GM12801 (cell line): Measurements from ENCODE around the gene ARHGAP4.

Source experiments
- TF ChIP-seq, protein P1 (sequence below): IDR thresholded peaks from one replicate; pipeline ENCODE4 v1.5.1; 2011; ENCODE audit warnings: control low read depth; ENCODE audit not compliant: insufficient read length; ENCODE audit errors: extremely low read depth

The ARHGAP4 gene

GRCh38 chrX:153868576-153869472 is 57.2 kb downstream of the ARHGAP4 start:
- TF ChIP-seq, protein P1, sequence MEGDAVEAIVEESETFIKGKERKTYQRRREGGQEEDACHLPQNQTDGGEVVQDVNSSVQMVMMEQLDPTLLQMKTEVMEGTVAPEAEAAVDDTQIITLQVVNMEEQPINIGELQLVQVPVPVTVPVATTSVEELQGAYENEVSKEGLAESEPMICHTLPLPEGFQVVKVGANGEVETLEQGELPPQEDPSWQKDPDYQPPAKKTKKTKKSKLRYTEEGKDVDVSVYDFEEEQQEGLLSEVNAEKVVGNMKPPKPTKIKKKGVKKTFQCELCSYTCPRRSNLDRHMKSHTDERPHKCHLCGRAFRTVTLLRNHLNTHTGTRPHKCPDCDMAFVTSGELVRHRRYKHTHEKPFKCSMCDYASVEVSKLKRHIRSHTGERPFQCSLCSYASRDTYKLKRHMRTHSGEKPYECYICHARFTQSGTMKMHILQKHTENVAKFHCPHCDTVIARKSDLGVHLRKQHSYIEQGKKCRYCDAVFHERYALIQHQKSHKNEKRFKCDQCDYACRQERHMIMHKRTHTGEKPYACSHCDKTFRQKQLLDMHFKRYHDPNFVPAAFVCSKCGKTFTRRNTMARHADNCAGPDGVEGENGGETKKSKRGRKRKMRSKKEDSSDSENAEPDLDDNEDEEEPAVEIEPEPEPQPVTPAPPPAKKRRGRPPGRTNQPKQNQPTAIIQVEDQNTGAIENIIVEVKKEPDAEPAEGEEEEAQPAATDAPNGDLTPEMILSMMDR = no peak

DNA sequence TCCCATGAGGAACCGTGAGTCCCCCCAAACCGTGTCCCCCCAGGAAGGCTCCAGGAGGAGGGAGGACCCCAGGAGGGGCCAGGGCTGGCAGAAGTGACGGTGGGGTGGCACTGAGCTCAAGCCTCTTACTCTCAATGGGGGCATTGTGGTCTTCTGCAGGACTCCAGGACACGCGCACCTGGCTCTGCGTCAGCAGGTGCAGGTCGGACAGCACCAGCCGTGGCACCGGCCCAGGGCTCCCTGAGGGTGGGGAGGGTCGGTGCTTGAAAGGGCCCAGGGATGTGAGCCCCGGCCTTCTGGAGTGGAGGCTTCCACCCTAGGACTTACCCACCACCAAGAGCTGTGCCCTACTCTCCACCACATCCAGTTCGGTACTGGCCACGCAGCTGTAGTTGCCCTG is 58.4 kb downstream of the ARHGAP4 start:
- TF ChIP-seq, protein P1 = no peak

DNA sequence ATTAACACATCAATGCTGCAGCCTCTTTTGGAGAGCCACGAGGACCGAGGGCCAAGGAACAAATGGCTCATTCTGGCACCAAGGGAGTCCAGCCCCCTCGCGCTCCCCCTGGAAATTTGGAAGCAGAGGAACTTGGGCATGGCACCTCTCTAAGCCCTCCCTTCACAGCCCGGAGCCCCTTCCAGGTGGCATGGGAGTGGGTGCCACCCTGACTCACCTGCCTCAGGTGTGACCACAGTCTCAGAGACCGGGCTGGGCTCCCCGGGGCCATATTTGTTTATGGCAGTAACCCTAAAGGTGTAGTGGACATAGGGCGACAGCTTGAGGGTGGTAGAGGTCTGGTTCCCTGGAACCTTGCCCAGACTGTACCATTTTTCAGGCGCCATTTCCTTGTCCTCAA is 58.9 kb downstream of the ARHGAP4 start:
- TF ChIP-seq, protein P1 = no peak

GRCh38 chrX:153866302-153867019 is 59.6 kb downstream of the ARHGAP4 start:
- TF ChIP-seq, protein P1 = no peak

GRCh38 chrX:153865685-153866084 is 60.4 kb downstream of the ARHGAP4 start:
- TF ChIP-seq, protein P1 = no peak

- TF ChIP-seq, protein P1 = no peak
Measured at GRCh38 chrX:153865321-153865580, 60.8 kb downstream of the ARHGAP4 start.

DNA sequence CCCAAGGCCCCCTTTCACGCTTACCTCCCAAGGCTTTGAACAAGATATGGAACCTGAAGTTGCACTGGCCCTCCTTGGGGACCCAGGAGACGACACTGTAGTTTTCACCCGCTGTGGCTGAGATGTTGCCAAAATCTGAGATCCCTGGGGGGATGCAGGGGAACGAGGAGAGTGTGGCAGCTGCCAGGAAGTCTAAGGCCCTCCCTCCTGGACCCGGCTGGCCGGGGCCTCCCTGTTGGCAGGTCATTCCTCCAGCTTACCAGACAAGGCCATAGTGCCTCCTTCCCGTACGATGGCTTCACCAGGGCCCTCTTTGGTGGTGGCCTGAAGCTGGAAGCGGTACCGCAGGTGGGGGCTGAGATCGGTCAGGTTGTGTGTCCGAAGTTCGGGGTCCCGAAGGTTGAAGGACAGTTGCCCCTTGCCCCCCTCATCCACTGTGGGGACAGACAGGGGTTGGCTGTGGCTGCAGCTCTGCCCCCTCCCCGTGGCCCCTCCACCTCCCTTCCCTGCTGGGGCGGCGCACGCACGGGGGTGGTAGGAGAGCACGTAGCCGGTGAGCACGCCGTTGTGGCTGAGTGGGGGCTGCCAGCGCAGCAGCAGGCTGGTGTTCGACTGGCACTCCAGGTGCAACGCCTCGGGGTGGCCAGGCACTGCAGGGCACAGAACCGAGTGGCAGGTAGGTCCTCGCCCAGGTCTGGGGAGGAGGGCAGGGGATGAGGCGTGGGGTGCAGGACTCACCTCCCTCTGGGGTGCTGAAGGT is 61.3 kb downstream of the ARHGAP4 start:
- TF ChIP-seq, protein P1 = no peak
